Cortex of kidney (tissue), 1 donor: ENCODE measurements around the gene KLHDC8A.
"Not testable (repeated sequence)": the region's sequence is repeated elsewhere in the genome, so short reads cannot be mapped to it uniquely, and the experiment has no call there.

Experiments used
- DNase-seq: peaks from one replicate; lab custom pipeline; 2025; lab: John Stamatoyannopoulos, UW

Gene KLHDC8A

DNA sequence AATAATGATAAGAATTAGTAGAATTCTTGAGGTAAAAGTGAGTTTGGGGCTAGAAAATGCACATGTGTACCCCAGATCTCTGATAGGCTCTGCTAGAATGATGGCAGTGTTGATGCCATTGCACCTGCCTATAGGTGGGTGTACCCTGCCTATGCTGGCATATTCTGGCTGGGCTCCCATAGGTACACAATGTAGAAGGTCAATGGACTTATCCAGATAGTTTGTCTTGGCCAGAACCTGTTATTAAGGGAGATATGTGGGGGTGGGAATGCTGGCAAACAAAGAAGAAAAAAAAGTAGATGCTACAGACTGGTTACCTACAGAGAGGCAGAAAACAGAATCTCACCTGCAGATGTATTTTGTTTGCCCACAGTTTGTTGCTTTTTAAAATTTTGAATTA is 14.1 kb upstream of the KLHDC8A start:
- no peak for DNase-seq

DNA sequence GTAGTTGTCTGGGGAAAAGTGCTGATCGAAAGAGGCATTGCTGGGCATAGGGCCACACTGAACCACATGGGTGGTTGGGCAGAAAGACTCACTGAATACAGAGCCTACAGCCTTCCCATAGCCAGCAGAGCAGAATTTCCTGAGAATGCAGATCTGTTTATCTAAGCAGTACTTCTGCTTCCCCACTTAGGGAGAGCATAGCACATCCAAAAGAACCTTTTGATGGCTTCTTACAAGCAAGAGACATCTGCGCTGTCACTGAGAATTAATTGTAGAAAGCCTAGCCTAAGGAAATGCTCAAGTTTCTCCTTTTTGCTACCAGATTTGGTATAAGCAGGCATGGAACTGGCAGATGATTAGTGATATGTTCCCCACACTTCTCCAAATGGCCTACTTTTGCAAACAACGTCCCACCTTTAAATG is 13.0 kb upstream of the KLHDC8A start:
- no peak for DNase-seq

GRCh38 chr1:205368478-205368877 is 11.8 kb upstream of the KLHDC8A start:
- no peak for DNase-seq

- no peak for DNase-seq
These were observed 9.3 kb upstream of the KLHDC8A start for GRCh38 chr1:205365945-205366463.

GRCh38 chr1:205365086-205365485 is 8.4 kb upstream of the KLHDC8A start:
- not testable (repeated sequence) for DNase-seq

- no peak for DNase-seq
These were observed 4.2 kb upstream of the KLHDC8A start for GRCh38 chr1:205360891-205361290.

DNA sequence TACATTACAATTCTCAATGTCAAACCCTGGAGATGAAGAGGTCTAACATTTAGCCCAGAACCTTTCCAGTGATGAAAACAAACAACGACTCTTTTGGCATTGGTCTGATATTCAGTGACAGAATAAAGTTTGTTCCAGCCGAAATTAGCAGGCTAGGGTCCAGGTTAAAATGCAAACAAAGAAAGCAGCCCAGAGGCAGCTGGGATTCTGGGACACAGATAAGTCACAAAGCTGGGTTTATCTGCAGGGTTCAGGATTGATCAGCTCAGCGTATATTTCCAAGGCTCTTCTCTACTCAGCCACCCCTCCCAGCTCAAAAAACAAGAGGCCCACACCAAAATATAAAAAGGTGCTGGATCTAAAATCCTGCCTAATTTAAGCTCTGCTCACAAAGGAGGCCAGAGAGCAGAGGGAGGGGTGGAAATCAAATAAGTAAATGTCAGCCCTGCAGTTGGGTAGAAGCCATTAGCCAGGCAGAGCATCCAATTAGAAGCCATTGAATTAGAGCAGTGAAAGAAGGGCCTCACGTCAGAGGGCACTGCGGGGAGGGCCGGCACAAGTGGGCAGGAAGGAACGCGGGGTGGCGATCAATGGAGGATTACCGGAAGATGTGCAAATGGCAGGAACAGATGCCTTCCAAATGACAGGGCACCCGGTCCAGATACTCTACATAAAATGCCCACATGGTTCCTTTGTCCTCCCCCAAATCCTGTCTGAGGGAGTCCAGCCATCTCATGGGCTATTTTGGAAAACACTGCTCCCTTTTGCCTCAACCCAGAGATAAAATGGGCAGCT is 3.2 kb upstream of the KLHDC8A start:
- no peak for DNase-seq

- no peak for DNase-seq
These were observed 1.9 kb upstream of the KLHDC8A start for GRCh38 chr1:205358579-205358978.

- no peak for DNase-seq
These were observed 845 bp upstream of the KLHDC8A start for GRCh38 chr1:205357567-205357966.

DNA sequence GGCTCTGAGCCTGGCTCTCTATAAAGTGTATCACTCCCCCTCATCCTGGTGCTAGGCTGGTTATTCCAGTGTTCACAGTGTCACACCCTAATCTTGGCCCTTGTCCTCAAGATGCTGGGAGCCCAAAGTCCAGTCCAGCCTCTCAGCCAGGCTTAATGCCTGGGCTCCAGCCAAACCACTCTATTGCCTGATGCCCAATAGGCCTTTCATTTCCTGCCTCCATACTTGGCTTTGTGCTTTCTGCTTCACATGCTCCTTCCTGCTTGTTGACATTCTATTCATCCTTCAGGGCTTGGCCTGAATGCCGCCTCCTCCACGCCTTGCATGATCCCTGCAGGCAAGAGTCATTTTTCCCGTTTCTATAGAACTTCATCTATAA is 1.7 kb downstream of the KLHDC8A start:
- DNase-seq = no peak

DNA sequence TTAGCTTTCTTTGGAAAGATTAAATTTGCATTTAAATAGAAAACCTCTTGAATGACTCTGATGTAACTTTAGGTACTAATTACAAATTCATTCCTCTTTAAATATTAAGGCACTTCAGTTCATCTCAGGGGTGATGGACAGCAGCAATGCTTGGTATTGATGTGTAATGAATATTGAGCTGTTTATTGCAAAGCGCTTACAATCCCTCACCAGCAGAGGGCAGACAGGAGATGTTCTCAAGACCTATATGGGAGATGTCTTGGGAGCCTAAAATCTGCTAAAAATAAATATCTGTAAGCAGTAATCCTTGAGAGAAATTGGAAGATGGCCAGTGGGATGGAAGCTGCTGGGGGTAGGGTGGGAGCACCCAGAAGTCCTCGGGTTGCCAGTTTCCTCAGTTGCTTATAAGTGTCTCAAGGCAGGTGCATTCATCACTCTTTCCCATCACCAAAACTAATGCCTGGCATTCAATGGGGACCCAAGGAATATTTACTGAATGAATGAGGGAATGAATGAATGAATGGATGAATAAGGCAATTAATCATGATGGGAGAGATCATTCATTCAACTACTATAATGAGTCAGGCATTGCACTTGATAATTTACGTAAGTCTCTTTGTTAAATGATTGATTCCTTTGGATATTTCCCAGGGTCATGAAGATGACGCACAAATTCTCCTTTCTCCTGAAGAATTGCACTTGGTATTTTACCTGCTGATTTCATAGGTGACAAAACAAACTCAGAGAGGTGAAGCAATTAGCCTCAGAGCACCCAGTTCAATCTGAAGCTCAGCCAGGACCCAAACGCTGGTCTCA is 2.3 kb downstream of the KLHDC8A start:
- DNase-seq = no peak

- DNase-seq = no peak
These were observed 3.1 kb downstream of the KLHDC8A start for GRCh38 chr1:205353612-205354011.

DNA sequence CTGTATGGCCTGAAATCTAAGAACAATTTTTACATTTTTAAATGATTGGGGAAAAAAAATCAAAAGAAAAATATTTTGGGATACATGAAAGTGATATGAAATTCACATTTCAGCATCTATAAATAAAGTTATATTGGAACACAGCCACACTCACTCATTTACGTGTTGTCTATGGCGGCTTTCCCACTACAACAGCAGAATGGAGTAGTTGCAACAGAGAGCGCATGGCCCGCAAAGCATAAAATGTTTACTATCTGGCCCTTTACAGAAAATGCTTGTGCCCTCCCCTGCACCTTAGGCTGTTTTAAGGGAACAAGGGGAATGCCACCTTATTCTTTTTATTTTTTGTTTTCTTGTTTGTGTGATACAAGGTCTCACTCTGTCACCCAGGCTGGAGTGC is 3.5 kb downstream of the KLHDC8A start:
- no peak for DNase-seq

DNA sequence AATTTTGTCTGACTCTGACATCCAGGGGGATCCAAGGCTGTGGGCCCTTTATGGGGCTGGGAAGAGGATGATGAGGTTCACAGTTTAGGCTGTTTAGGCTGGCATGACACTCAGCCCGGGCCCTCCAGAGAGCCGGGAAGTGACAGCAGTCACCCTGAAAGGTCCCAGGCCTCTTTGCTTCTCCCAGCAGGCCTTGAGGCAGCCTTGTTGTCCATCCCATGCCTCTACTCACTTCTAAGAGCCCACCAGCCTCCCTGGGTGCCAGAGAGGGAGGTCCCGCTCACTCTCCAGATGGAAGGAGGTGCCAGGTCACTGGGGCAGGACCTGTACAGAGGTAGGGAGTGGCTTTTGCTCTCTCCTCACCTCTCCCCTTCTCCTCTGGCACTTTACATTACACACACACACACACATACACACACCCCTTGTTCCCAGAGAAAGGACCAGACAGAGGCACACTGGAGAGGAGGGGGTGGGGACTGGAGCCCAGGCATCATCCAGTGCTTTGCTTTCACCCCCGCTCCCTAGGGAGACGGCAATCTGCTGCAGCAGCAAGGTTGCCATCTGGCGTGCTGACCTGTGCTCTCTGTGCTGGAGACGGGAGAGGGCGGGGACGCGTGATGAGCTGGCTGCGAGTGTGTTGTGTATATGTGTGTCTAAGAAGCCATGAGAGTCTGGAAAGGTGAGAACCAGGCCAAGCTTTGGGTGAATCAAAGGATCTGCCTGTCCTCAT is 4.6 kb downstream of the KLHDC8A start:
- DNase-seq = no peak

GRCh38 chr1:205350691-205351141 is 6.0 kb downstream of the KLHDC8A start:
- DNase-seq = no peak

- no peak for DNase-seq
These were observed 6.6 kb downstream of the KLHDC8A start for GRCh38 chr1:205350124-205350523.

GRCh38 chr1:205348554-205349487 is 7.9 kb downstream of the KLHDC8A start:
- DNase-seq = no peak

DNA sequence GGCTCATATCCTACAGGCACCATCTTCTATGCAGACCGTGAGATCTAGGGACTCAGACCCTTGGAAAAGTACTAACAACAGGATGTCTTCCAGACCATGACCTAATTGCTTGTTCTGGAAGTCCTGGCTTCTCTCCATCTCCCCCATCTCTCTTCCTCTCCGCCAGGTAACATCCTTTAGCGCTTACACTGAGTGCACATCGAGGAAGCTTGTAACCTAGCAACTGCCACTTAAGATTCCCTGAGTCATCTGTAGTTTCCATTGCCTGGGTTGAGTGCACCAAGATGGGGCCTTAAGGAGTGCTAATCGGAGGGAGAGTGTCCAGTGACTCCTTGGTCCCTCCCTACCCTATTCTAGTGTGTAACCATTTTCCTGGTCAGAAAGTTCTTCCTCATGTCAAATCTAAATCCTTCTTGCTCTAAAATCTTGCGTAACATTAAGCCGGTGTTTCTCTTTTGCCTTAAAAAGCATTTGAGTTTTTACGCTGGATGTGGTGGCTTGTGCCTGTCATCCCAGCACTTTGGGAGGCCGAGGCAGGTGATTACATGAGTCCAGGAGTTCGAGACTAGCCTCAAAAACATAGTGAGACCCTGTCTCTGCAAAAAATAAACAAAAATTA is 9.7 kb downstream of the KLHDC8A start:
- no peak for DNase-seq

DNA sequence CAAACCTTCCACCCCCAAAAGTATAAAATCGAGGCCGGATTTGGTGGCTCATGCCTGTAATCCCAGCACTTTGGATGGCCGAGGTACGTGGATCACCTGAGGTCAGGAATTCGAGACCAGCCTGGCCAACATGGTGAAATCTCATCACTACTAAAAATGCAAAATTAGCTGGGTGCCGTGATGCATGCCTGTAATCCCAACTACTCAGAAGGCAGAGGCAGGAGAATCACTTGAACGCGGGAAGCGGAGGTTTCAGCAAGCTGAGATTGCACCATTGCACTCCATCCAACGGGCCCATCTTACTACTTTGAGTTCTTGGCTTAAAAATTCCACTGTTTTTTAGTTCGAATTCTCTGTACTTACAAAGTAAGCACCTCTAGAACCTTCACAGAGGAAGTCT is 11.0 kb downstream of the KLHDC8A start:
- DNase-seq = no peak

- no peak for DNase-seq
These were observed 12.4 kb downstream of the KLHDC8A start for GRCh38 chr1:205344066-205344928.
